ENCODE results near the gene KAT14.

- TF ChIP-seq CTCF (IDR thresholded peaks at IDR 0.05; ENCODE audit: insufficient read depth, low read length, poor library complexity, severe bottlenecking) = no peak
- TF ChIP-seq EZH2phosphoT487 (conservative IDR thresholded peaks at IDR 0.05; ENCODE audit: low read length) = no peak
Observed at GRCh38 chr20:18108326-18108725, 29.3 kb upstream of the KAT14 start.
